Measurements from ENCODE around the gene SLC4A2. TPM values are rescaled to one million over a fixed set of nuclear protein-coding genes. Genes with fewer than 3 reads are reported as not detected.
A peak's percentile ranks its signal among the peaks of the same experiment; 100 is the strongest.

Gene SLC4A2
- total RNA-seq, 4 donors from 2014 or later: 39.8 to 53.7 (median 45.0) TPM

- Histone ChIP-seq H3K4me3 (no peak overlapping the region), H3K27ac (no peak overlapping the region), H3K9me3 (no peaks in the 10 kb centered on the region), H3K36me3 (no peaks in the 10 kb centered on the region), H3K27me3 (peaks cover 0 to 98% (median 7%) of the 10 kb centered on the region in 4 donors), H3K4me1 (peaks cover 23 to 71% (median 29%) of the 10 kb centered on the region in 3 donors)
- TF ChIP-seq CTCF (IDR thresholded peaks at IDR 0.05): no peak
- no peak for TF ChIP-seq POLR2A (IDR thresholded peaks at IDR 0.05)
- intact Hi-C loops (cut with DNase I): no loop called here
- 100% methylated on average over 1 of the region's 5 CpGs; no CpG with 5 or more reads in 1 of the 2 donors for WGBS, 2 donors
- DNase-seq: no peak
Measured at GRCh38 chr7:151015967-151016366, 43.4 kb upstream of the SLC4A2 start.

DNA sequence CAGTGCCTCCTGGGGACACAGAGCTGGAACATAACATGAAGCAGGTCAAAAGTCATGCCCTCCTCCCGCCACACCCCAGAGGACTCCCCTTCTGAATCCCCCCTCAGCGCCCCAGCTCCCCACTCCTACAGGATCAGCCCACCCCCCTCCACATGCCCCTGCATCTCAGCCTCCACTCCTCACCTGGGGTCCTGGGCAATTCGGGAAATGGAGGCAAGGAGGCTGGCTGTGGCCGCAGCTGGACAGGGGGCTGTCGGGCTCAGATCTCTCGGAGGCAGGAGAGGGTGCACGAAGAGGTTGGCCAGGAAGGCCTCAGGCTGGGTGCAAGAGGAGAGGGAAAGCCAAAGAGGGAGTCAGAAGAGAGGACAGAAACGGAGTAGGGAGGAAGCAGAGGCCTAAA lies 42.9 kb upstream of the SLC4A2 start:
- Histone ChIP-seq H3K4me3 (no peak overlapping the region), H3K4me1 (peaks cover 23 to 65% (median 29%) of the 10 kb centered on the region in 3 donors), H3K27me3 (peaks cover 0 to 96% (median 7%) of the 10 kb centered on the region in 4 donors), H3K9me3 (no peaks in the 10 kb centered on the region), H3K27ac (no peak overlapping the region), H3K36me3 (no peaks in the 10 kb centered on the region)
- WGBS, 2 donors: 83 to 87% methylated on average over 6 to 7 of the region's 8 CpGs
- TF ChIP-seq CTCF (IDR thresholded peaks at IDR 0.05): no peak
- no peak for TF ChIP-seq POLR2A (IDR thresholded peaks at IDR 0.05)
- DNase-seq: no peak
- intact Hi-C loops (cut with DNase I): no loop called here

GRCh38 chr7:151016942-151017341 lies 42.4 kb upstream of the SLC4A2 start:
- H3K9me3 ChIP-seq: no peaks in the 10 kb centered on the region
- DNase-seq: no peak
- TF ChIP-seq CTCF (IDR thresholded peaks at IDR 0.05) (no peak), POLR2A (IDR thresholded peaks at IDR 0.05) (no peak)
- H3K27ac ChIP-seq: no peak overlapping the region
- no peaks in the 10 kb centered on the region for H3K36me3 ChIP-seq
- no peak overlapping the region for H3K4me3 ChIP-seq
- H3K27me3 ChIP-seq: peaks cover 0 to 94% (median 7%) of the 10 kb centered on the region in 4 donors
- 91% methylated on average over 10 to 12 of the region's 15 CpGs for WGBS, 2 donors
- peaks cover 23 to 63% (median 29%) of the 10 kb centered on the region in 3 donors for H3K4me1 ChIP-seq
- intact Hi-C loops (cut with DNase I): no loop called here

DNA sequence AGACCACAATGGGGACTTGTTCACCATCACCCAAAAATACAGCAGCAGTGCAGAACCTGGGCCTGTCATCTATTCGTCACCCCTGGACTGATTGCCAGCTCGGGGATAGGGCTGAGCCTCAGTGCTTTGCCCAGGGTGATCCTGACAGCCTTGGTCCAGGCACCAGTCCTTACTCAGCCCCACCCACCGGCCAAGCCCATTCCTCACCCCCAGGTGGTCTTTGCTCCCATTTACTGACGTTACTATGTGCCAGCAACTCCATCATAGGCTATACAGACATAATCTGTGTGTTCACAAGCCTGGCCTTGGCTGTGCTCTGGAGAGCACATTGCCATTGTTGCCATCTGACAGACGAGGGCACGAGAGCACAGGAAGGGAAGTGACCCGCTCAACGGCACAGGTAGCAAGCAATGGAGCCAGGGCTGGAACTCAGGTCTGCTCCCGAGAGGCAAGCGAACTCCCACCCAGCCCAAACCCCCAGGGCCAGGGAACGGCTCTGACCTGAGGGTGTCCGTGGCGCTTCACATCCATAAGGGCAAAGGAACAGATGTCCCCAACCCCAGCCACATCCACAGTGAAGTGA lies 41.9 kb upstream of the SLC4A2 start:
- Histone ChIP-seq H3K27ac (no peak overlapping the region), H3K27me3 (peaks cover 0 to 89% (median 7%) of the 10 kb centered on the region in 4 donors), H3K4me1 (peaks cover 23 to 58% (median 29%) of the 10 kb centered on the region in 3 donors), H3K4me3 (peak overlapping the region in 2 of 4 donors; percentile 38 to 60), H3K9me3 (no peaks in the 10 kb centered on the region), H3K36me3 (no peaks in the 10 kb centered on the region)
- intact Hi-C loops (cut with DNase I): no loop called here
- TF ChIP-seq POLR2A (IDR thresholded peaks at IDR 0.05) (no peak), CTCF (IDR thresholded peaks at IDR 0.05) (no peak)
- WGBS, 2 donors: 65 to 71% methylated on average over 4 of the region's 13 CpGs
- no peak for DNase-seq

DNA sequence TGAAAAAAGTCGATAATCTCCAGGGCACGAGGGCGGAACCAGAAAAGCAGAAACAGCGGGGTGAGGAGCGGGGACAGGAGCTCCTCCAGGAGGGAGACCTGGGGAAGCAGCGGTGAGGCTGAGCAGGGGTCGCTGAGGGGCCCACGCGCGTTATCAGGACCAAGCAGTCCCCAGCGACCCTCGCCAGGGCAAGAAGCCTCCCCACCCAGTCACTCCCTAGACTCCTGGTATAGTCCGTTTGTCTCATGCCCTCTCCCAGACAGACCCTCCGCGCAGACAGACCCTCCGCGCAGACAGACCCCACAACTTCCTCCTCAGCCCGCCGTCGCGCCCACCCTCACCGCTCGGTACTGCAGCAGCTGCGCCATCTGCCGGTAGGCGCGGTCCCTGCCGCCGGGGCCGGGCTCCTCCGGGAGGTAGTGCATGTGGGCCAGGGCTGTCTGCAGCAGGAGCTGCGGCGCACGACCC lies 41.4 kb upstream of the SLC4A2 start:
- no peak for DNase-seq
- intact Hi-C loops (cut with DNase I): no loop called here
- H3K36me3 ChIP-seq: no peaks in the 10 kb centered on the region
- H3K4me1 ChIP-seq: peaks cover 21 to 52% (median 28%) of the 10 kb centered on the region in 3 donors
- peaks cover 0 to 84% (median 7%) of the 10 kb centered on the region in 4 donors for H3K27me3 ChIP-seq
- no peak overlapping the region for H3K27ac ChIP-seq
- WGBS, 2 donors: 5 to 9% methylated on average over 22 to 24 of the region's 34 CpGs
- H3K9me3 ChIP-seq: no peaks in the 10 kb centered on the region
- TF ChIP-seq POLR2A (IDR thresholded peaks at IDR 0.05) (no peak), CTCF (IDR thresholded peaks at IDR 0.05) (peak; percentile 78 to 92 (median 86))
- peak overlapping the region in 3 of 4 donors; percentile 16 to 60 (median 38) for H3K4me3 ChIP-seq
